Gastroesophageal sphincter (tissue), 4 donors: Measurements from ENCODE around the gene NBAS. TPM values are rescaled to one million over a fixed set of nuclear protein-coding genes. Genes with fewer than 3 reads are reported as not detected.

Source experiments
- ATAC-seq: fragments of 150-250 bp; one replicate; pipeline ENCODE4 v1.9.1; 2016; ENCODE audit warnings: mild to moderate bottlenecking, moderate library complexity
- H3K27ac ChIP-seq, 4 donors: fragments of 200-600 bp; sonication (generic) in 3 of 4; 1 replicate in 3 of 4; 2 replicates in 1 of 4; pipeline ENCODE4 v1.5.1; 2016 to 2019
- H3K27me3 ChIP-seq: fragments of 200-600 bp; sonication (generic); one replicate; pipeline ENCODE4 v1.5.1; 2019
- H3K36me3 ChIP-seq, 2 donors: fragments of 200-600 bp; sonication (generic); one replicate each; pipeline ENCODE4 v1.5.1; 2019; ENCODE audit warnings: control low read depth in 1 of 2
- H3K4me1 ChIP-seq, 3 donors: fragments of 200-600 bp; sonication (generic); 1 replicate in 2 of 3; 2 replicates in 1 of 3; pipeline ENCODE4 v1.5.1; 2016 to 2019; ENCODE audit warnings: control low read depth in 2 of 3
- H3K4me3 ChIP-seq, 2 donors: fragments of 200-600 bp; sonication (generic); one replicate each; pipeline ENCODE4 v1.5.1; 2019; ENCODE audit warnings: mild to moderate bottlenecking in 1 of 2, moderate library complexity in 1 of 2
- H3K9me3 ChIP-seq, 3 donors: fragments of 200-600 bp; sonication (generic); one replicate each; pipeline ENCODE4 v1.5.1; 2017 to 2019; ENCODE audit warnings: control low read depth in 2 of 3
- EP300 ChIP-seq: sonication (generic); formaldehyde crosslinking; IDR thresholded peaks from one replicate; pipeline ENCODE4 v1.6.1; 2017; ENCODE audit warnings: antibody characterized with exemption, mild to moderate bottlenecking
- POLR2A ChIP-seq, 2 donors: fragments of 450-650 bp; IDR thresholded peaks; one replicate each; pipeline ENCODE4 v1.6.1; 2017; ENCODE audit warnings: antibody characterized with exemption in 2 of 2, mild to moderate bottlenecking in 2 of 2, moderate library complexity in 1 of 2
- POLR2AphosphoS5 ChIP-seq: sonication (generic); formaldehyde crosslinking; IDR thresholded peaks from one replicate; pipeline ENCODE4 v1.6.1; 2017; ENCODE audit warnings: antibody characterized with exemption
- WGBS, 2 donors: methylation state at CpG; one replicate each; pipeline ENCODE4 v1.1.5; 2018; ENCODE audit warnings: low coverage in 1 of 2; 5-methylcytosine and 5-hydroxymethylcytosine counted together
- total RNA-seq, 4 donors: library from RNA; depleted of rRNA; stranded (reverse); fragments of >200 nt; gene quantifications; one replicate each; pipeline ENCODE4 v1.1.0, GENCODE V29; 2016
- TF ChIP-seq, protein P1 (sequence below), 4 experiments: fragments of 200-600 bp in 2 of 4; fragments of 450-650 bp in 2 of 4; sonication (generic) in 1 of 4; IDR thresholded peaks; one replicate each; pipeline ENCODE4 v1.5.1; 2017 to 2019; ENCODE audit warnings: antibody characterized with exemption in 4 of 4, mild to moderate bottlenecking in 2 of 4, moderate library complexity in 2 of 4

Gene NBAS
- total RNA-seq, 4 donors from 2014 or later, result 34.9 to 50.9 (median 40.4) TPM

DNA sequence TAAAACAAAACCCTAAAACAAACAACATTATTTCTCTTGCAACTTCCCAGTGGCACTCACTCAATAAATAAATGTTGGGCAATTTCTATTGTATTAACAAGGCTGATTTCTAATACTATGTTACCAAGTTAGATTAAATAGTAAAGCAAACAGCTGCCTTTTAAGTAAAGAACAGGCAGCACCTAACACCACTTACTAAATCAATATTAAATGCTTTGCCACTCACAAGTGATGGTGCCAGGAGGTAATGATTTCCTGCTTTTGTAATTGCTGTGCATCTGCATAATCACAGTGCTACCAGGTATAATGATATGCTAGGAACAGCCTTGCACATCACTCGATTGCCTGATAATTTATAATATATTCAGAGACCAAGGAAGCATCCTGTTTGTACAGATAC, 276.5 kb downstream of the NBAS start:
- Histone ChIP-seq H3K4me3 (no peak overlapping the region), H3K27ac (no peak overlapping the region), H3K27me3 (no peaks in the 10 kb centered on the region), H3K36me3 (peaks cover 0 to 57% of the 10 kb centered on the region in 2 donors), H3K9me3 (no peaks in the 10 kb centered on the region), H3K4me1 (no peaks in the 10 kb centered on the region)
- ATAC-seq, result no peak
- TF ChIP-seq, protein P1, sequence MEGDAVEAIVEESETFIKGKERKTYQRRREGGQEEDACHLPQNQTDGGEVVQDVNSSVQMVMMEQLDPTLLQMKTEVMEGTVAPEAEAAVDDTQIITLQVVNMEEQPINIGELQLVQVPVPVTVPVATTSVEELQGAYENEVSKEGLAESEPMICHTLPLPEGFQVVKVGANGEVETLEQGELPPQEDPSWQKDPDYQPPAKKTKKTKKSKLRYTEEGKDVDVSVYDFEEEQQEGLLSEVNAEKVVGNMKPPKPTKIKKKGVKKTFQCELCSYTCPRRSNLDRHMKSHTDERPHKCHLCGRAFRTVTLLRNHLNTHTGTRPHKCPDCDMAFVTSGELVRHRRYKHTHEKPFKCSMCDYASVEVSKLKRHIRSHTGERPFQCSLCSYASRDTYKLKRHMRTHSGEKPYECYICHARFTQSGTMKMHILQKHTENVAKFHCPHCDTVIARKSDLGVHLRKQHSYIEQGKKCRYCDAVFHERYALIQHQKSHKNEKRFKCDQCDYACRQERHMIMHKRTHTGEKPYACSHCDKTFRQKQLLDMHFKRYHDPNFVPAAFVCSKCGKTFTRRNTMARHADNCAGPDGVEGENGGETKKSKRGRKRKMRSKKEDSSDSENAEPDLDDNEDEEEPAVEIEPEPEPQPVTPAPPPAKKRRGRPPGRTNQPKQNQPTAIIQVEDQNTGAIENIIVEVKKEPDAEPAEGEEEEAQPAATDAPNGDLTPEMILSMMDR (IDR thresholded peaks at IDR 0.05), result no peak
- TF ChIP-seq POLR2AphosphoS5, result no peak
- WGBS, 2 donors, result 74 to 100% methylated on average over 1 of the region's 1 CpG

DNA sequence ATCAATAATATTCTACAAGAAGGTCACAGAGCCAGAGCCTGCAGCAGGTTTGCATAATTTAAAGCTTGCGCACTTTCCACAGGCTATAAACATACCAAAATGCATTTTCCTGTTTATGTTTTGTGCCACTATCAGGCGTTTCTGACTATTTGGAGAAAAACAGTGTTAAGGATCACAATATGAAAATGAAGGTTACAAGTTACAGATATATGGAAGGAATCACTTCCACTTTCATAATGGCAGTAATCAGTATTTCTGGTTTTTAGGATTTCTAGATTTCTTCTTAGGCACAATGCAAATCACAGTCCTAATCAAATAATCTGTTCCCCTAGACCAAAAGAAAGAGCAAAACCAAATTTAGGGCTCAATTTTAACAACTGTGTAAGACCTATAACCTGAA, 279.5 kb downstream of the NBAS start:
- Histone ChIP-seq H3K27ac (no peak overlapping the region), H3K4me1 (no peaks in the 10 kb centered on the region), H3K36me3 (peaks cover 0 to 38% of the 10 kb centered on the region in 2 donors), H3K4me3 (no peak overlapping the region), H3K27me3 (no peaks in the 10 kb centered on the region), H3K9me3 (no peaks in the 10 kb centered on the region)
- WGBS, 2 donors, result 93 to 100% methylated on average over 2 of the region's 2 CpGs
- TF ChIP-seq POLR2AphosphoS5, result no peak
- TF ChIP-seq, protein P1 (IDR thresholded peaks at IDR 0.05), result no peak
- TF ChIP-seq EP300, result no peak
- TF ChIP-seq POLR2A (IDR thresholded peaks at IDR 0.05), result no peak
- no peak for ATAC-seq

DNA sequence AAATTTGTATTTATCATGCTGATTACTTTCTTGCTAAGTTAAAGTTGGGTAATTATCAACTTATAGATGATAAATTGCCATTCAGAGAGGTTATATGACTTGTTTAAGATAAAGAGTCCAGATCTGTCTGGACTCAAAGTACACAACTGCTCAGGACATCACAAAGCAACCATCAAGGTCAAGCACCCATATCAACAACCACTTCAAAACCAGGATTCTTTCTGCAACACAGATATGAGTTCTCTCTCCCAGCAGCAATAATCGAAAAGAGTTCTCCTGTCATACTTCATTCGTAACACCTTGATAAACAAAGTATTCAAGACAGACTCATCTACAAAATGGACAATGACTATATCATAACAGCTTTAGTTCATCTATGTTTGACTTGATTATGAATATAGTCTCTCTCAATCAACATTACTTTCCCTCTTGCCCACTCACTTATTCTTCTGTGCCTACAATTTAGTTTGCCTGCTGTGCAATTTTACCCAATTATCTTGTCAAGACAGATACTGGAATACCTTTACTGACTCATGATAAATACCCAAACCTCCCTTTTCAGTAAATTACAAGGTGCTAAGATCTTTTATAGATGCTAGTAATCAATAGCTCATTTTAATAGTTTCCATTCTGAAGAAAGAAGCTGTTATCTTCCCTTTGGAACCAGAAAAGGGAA, 281.8 kb downstream of the NBAS start:
- ATAC-seq, result no peak
- TF ChIP-seq EP300 (no peak), POLR2AphosphoS5 (no peak), POLR2A (IDR thresholded peaks at IDR 0.05) (no peak)
- TF ChIP-seq, protein P1 (IDR thresholded peaks at IDR 0.05), result no peak
- Histone ChIP-seq H3K4me3 (no peak overlapping the region), H3K4me1 (no peaks in the 10 kb centered on the region), H3K9me3 (no peaks in the 10 kb centered on the region), H3K36me3 (peaks cover 0 to 46% of the 10 kb centered on the region in 2 donors), H3K27ac (no peak overlapping the region), H3K27me3 (no peaks in the 10 kb centered on the region)
- WGBS, 2 donors, result 68 to 82% methylated on average over 2 of the region's 2 CpGs

DNA sequence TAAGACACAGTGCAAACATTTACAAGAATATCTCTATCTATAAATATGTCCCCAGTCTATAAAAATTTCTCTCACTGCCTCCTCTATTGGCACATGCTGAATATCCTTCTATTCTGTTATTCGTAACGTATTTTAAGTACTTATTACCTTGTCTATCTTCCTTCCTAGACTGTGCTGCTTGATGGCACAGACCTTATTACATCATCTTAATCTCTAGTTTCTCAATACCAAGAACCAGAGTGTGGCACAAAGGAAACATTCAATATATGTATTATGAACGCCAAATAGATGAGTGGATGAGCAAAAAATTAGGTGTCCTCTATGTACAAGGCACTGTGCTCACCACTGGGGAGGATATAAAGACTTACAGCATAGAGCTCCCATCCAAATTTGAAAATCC, 282.8 kb downstream of the NBAS start:
- WGBS, 2 donors, result 68 to 82% methylated on average over 3 of the region's 3 CpGs
- ATAC-seq, result no peak

More for the DNA sequence above, 282.8 kb downstream of the NBAS start:
- H3K27me3 ChIP-seq, result no peaks in the 10 kb centered on the region
- TF ChIP-seq, protein P1 (IDR thresholded peaks at IDR 0.05), result no peak
- TF ChIP-seq POLR2A (IDR thresholded peaks at IDR 0.05) (no peak), POLR2AphosphoS5 (no peak), EP300 (no peak)
- H3K27ac ChIP-seq, result no peak overlapping the region
- H3K4me3 ChIP-seq, result no peak overlapping the region
- H3K36me3 ChIP-seq, result peaks cover 0 to 44% of the 10 kb centered on the region in 2 donors
- H3K9me3 ChIP-seq, result no peaks in the 10 kb centered on the region
- H3K4me1 ChIP-seq, result no peaks in the 10 kb centered on the region
